Gastrocnemius medialis (tissue), 4 donors: ENCODE data around the gene ROR2. TPM values are rescaled to one million over a fixed set of nuclear protein-coding genes. Genes with fewer than 3 reads are reported as not detected.

Source experiments
- ATAC-seq, 2 donors: fragments of 150-250 bp; one replicate each; pipeline ENCODE4 v1.9.1; 2016
- DNase-seq, 2 donors: peaks; one replicate each; pipeline ENCODE4 v3.0.0-alpha.2; 2019
- H3K27ac ChIP-seq, 4 donors: fragments of 200-600 bp; sonication (generic); 1 replicate in 1 of 4; 2 replicates in 3 of 4; pipeline ENCODE4 v1.5.1; 2016 to 2018; ENCODE audit warnings: mild to moderate bottlenecking in 2 of 4, moderate library complexity in 1 of 4
- H3K27me3 ChIP-seq, 3 donors: fragments of 200-600 bp; sonication (generic) in 2 of 3; 1 replicate in 1 of 3; 2 replicates in 2 of 3; pipeline versions ENCODE4 v1.5.1 to v1.6.0; 2016 to 2019; ENCODE audit warnings: mild to moderate bottlenecking in 1 of 3, moderate library complexity in 1 of 3
- H3K36me3 ChIP-seq, 2 donors: fragments of 200-600 bp; sonication (generic) in 1 of 2; one replicate each; pipeline ENCODE4 v1.5.1; 2017 to 2018
- H3K4me1 ChIP-seq, 2 donors: fragments of 200-600 bp; sonication (generic) in 1 of 2; one replicate each; pipeline ENCODE4 v1.5.1; 2016 to 2017; ENCODE audit warnings: mild to moderate bottlenecking in 2 of 2
- H3K4me3 ChIP-seq, 4 donors: fragments of 200-600 bp; sonication (generic) in 3 of 4; 1 replicate in 1 of 4; 2 replicates in 3 of 4; pipeline ENCODE4 v1.5.1; 2016 to 2019; ENCODE audit warnings: mild to moderate bottlenecking in 2 of 4
- H3K9me3 ChIP-seq, 3 donors: fragments of 200-600 bp; sonication (generic) in 2 of 3; 1 replicate in 1 of 3; 2 replicates in 2 of 3; pipeline ENCODE4 v1.5.1; 2016 to 2019
- CTCF ChIP-seq, 5 experiments: fragments of 450-650 bp in 3 of 5; fragments of 200-600 bp in 2 of 5; sonication (generic) in 2 of 5; IDR thresholded peaks in 4 of 5; conservative IDR thresholded peaks in 1 of 5; 1 replicate in 4 of 5; 2 replicates in 1 of 5; pipeline ENCODE4 v1.5.1; 2016 to 2019; ENCODE audit warnings: antibody characterized with exemption in 5 of 5, mild to moderate bottlenecking in 3 of 5, moderate library complexity in 3 of 5
- POLR2A ChIP-seq, 2 donors: fragments of 450-650 bp; IDR thresholded peaks; one replicate each; pipeline ENCODE4 v1.6.1; 2017; ENCODE audit warnings: antibody characterized with exemption in 2 of 2, mild to moderate bottlenecking in 2 of 2, moderate library complexity in 2 of 2
- in situ Hi-C, 4 donors: fragments of 200-750 bp; cut with MboI; loops; one replicate each; pipeline versions ENCODE4 v1.15.0 to v1.8.0; 2017; ENCODE audit warnings: low sequenced_read_pairs in 4 of 4
- intact Hi-C: fragments of 100-400 bp; cut with DNase I; formaldehyde crosslinking; loops from one replicate; pipeline ENCODE4 v1.15.1; 2023; ENCODE audit warnings: low total_unique reads
- total RNA-seq, 4 donors: library from RNA; depleted of rRNA; stranded (reverse); fragments of >200 nt; gene quantifications; one replicate each; pipeline versions ENCODE4 v1.1.0 to v1.2.3, GENCODE V29; 2016

ROR2 gene
- total RNA-seq, 4 donors from 2014 or later, result 0.15 to 1.2 (median 0.61) TPM

GRCh38 chr9:91536211-91536691 lies 413.8 kb downstream of the ROR2 start:
- no peak overlapping the region for H3K4me3 ChIP-seq
- TF ChIP-seq POLR2A (IDR thresholded peaks at IDR 0.05) (no peak), CTCF (IDR thresholded peaks at IDR 0.05 in 4 of 5, conservative IDR thresholded peaks at IDR 0.05 in 1 of 5) (no peak)
- H3K36me3 ChIP-seq, result no peaks in the 10 kb centered on the region
- no peaks in the 10 kb centered on the region for H3K9me3 ChIP-seq
- DNase-seq (no peak), ATAC-seq (no peak)
- no peak overlapping the region for H3K27ac ChIP-seq
- in situ Hi-C loops (no loop called here), intact Hi-C loops (no loop called here)
- H3K4me1 ChIP-seq, result no peaks in the 10 kb centered on the region
- no peaks in the 10 kb centered on the region for H3K27me3 ChIP-seq

- H3K27me3 ChIP-seq, result no peaks in the 10 kb centered on the region
- H3K9me3 ChIP-seq, result no peaks in the 10 kb centered on the region
- H3K27ac ChIP-seq, result no peak overlapping the region
- H3K36me3 ChIP-seq, result no peaks in the 10 kb centered on the region
- TF ChIP-seq POLR2A (IDR thresholded peaks at IDR 0.05), result no peak
- TF ChIP-seq CTCF (IDR thresholded peaks at IDR 0.05 in 4 of 5, conservative IDR thresholded peaks at IDR 0.05 in 1 of 5), result no peak
- no peaks in the 10 kb centered on the region for H3K4me1 ChIP-seq
- ATAC-seq, result no peak
- no peak overlapping the region for H3K4me3 ChIP-seq
- no peak for DNase-seq
- in situ Hi-C loops (no loop called here), intact Hi-C loops (no loop called here)
Observed at GRCh38 chr9:91534374-91534773, 415.7 kb downstream of the ROR2 start.

GRCh38 chr9:91533382-91533781 lies 416.6 kb downstream of the ROR2 start:
- Histone ChIP-seq H3K4me3 (no peak overlapping the region), H3K4me1 (no peaks in the 10 kb centered on the region), H3K9me3 (no peaks in the 10 kb centered on the region), H3K36me3 (no peaks in the 10 kb centered on the region), H3K27me3 (no peaks in the 10 kb centered on the region), H3K27ac (no peak overlapping the region)
- intact Hi-C loops, result no loop called here
- TF ChIP-seq CTCF (IDR thresholded peaks at IDR 0.05 in 4 of 5, conservative IDR thresholded peaks at IDR 0.05 in 1 of 5) (no peak), POLR2A (IDR thresholded peaks at IDR 0.05) (no peak)
- in situ Hi-C loops, result no loop called here
- DNase-seq, result no peak
- no peak for ATAC-seq

GRCh38 chr9:91532325-91532724 lies 417.7 kb downstream of the ROR2 start:
- TF ChIP-seq POLR2A (IDR thresholded peaks at IDR 0.05) (no peak), CTCF (IDR thresholded peaks at IDR 0.05 in 4 of 5, conservative IDR thresholded peaks at IDR 0.05 in 1 of 5) (no peak)
- Histone ChIP-seq H3K4me1 (no peaks in the 10 kb centered on the region), H3K4me3 (no peak overlapping the region), H3K27ac (no peak overlapping the region), H3K9me3 (no peaks in the 10 kb centered on the region), H3K36me3 (no peaks in the 10 kb centered on the region), H3K27me3 (no peaks in the 10 kb centered on the region)
- DNase-seq (no peak), ATAC-seq (no peak)
- intact Hi-C loops, result no loop called here
- in situ Hi-C loops, result no loop called here

- Histone ChIP-seq H3K4me1 (no peaks in the 10 kb centered on the region), H3K4me3 (no peak overlapping the region), H3K27ac (no peak overlapping the region), H3K9me3 (no peaks in the 10 kb centered on the region), H3K36me3 (no peaks in the 10 kb centered on the region), H3K27me3 (no peaks in the 10 kb centered on the region)
- TF ChIP-seq POLR2A (IDR thresholded peaks at IDR 0.05), result no peak
- no peak for TF ChIP-seq CTCF (IDR thresholded peaks at IDR 0.05 in 4 of 5, conservative IDR thresholded peaks at IDR 0.05 in 1 of 5)
- in situ Hi-C loops (no loop called here), intact Hi-C loops (no loop called here)
- DNase-seq (no peak), ATAC-seq (no peak)
Observed at GRCh38 chr9:91530829-91531228, 419.2 kb downstream of the ROR2 start.
